Measurements from ENCODE around the gene SSH2. TPM values are rescaled to one million over a fixed set of nuclear protein-coding genes. Genes with fewer than 3 reads are reported as not detected.

SSH2 gene
- total and polyA plus RNA-seq, 2 of the 13 experiments (the other 11 are each of a cell fraction or from before 2014, with no cell fraction given) = 6.0 to 6.4 TPM

- TF ChIP-seq, protein P1, sequence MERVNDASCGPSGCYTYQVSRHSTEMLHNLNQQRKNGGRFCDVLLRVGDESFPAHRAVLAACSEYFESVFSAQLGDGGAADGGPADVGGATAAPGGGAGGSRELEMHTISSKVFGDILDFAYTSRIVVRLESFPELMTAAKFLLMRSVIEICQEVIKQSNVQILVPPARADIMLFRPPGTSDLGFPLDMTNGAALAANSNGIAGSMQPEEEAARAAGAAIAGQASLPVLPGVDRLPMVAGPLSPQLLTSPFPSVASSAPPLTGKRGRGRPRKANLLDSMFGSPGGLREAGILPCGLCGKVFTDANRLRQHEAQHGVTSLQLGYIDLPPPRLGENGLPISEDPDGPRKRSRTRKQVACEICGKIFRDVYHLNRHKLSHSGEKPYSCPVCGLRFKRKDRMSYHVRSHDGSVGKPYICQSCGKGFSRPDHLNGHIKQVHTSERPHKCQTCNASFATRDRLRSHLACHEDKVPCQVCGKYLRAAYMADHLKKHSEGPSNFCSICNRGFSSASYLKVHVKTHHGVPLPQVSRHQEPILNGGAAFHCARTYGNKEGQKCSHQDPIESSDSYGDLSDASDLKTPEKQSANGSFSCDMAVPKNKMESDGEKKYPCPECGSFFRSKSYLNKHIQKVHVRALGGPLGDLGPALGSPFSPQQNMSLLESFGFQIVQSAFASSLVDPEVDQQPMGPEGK (CRISPR knock-in tag; IDR thresholded peaks at IDR 0.05) = peak; percentile 61; the same call in 1 of the 2 replicates
- TF ChIP-seq ZFP41 (CRISPR knock-in tag; IDR thresholded peaks at IDR 0.05; ENCODE audit: borderline replicate concordance) = no peak
- TF ChIP-seq GMEB1 (CRISPR knock-in tag; IDR thresholded peaks at IDR 0.05; ENCODE audit: borderline replicate concordance) = 0 out of 2 replicates have a peak, but pooled peaks have one; percentile 14
- TF ChIP-seq FOXM1 (CRISPR knock-in tag; IDR thresholded peaks at IDR 0.05) = no peak
- TF ChIP-seq NBN (conservative IDR thresholded peaks at IDR 0.05) = no peak
- no peak for TF ChIP-seq ZNF652 (CRISPR knock-in tag; IDR thresholded peaks at IDR 0.05; ENCODE audit: borderline replicate concordance, low read depth)
- TF ChIP-seq ZNF552 (CRISPR knock-in tag; IDR thresholded peaks at IDR 0.05; ENCODE audit: borderline replicate concordance) = 0 out of 2 replicates have a peak, but pooled peaks have one; percentile 25
- peak; percentile 61 for TF ChIP-seq NR0B2 (CRISPR knock-in tag; IDR thresholded peaks at IDR 0.05)
- TF ChIP-seq TARDBP (CRISPR knock-in tag; IDR thresholded peaks at IDR 0.05) = peak; percentile 45; the same call in 1 of the 2 replicates
- TF ChIP-seq, protein P2, sequence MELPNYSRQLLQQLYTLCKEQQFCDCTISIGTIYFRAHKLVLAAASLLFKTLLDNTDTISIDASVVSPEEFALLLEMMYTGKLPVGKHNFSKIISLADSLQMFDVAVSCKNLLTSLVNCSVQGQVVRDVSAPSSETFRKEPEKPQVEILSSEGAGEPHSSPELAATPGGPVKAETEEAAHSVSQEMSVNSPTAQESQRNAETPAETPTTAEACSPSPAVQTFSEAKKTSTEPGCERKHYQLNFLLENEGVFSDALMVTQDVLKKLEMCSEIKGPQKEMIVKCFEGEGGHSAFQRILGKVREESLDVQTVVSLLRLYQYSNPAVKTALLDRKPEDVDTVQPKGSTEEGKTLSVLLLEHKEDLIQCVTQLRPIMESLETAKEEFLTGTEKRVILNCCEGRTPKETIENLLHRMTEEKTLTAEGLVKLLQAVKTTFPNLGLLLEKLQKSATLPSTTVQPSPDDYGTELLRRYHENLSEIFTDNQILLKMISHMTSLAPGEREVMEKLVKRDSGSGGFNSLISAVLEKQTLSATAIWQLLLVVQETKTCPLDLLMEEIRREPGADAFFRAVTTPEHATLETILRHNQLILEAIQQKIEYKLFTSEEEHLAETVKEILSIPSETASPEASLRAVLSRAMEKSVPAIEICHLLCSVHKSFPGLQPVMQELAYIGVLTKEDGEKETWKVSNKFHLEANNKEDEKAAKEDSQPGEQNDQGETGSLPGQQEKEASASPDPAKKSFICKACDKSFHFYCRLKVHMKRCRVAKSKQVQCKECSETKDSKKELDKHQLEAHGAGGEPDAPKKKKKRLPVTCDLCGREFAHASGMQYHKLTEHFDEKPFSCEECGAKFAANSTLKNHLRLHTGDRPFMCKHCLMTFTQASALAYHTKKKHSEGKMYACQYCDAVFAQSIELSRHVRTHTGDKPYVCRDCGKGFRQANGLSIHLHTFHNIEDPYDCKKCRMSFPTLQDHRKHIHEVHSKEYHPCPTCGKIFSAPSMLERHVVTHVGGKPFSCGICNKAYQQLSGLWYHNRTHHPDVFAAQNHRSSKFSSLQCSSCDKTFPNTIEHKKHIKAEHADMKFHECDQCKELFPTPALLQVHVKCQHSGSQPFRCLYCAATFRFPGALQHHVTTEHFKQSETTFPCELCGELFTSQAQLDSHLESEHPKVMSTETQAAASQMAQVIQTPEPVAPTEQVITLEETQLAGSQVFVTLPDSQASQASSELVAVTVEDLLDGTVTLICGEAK (IDR thresholded peaks at IDR 0.05) = no peak
- TF ChIP-seq, protein P2 (CRISPR knock-in tag; IDR thresholded peaks at IDR 0.05) = no peak; the same call in 1 of the 2 replicates
- TF ChIP-seq HIVEP1 (CRISPR knock-in tag; IDR thresholded peaks at IDR 0.05) = peak; percentile 70
- peak; percentile 48; the same call in 1 of the 2 replicates for TF ChIP-seq RXRA (CRISPR knock-in tag; IDR thresholded peaks at IDR 0.05)
- peak; percentile 83; the same call in 1 of the 2 replicates for TF ChIP-seq SMAD1 (CRISPR knock-in tag; IDR thresholded peaks at IDR 0.05; ENCODE audit: borderline replicate concordance, low read depth)
Measured at GRCh38 chr17:29761040-29761761, 168.8 kb downstream of the SSH2 start (continued).

Measured in HepG2 (cell line).